Right atrium auricular region (tissue), 2 donors: ENCODE results near the gene ATXN2. TPM values are rescaled to one million over a fixed set of nuclear protein-coding genes. Genes with fewer than 3 reads are reported as not detected.

Experiments
- DNase-seq: peaks from one replicate; pipeline ENCODE4 v3.0.0-alpha.2; 2019; ENCODE audit warnings: low spot score
- H3K27ac ChIP-seq, 2 donors: fragments of 200-600 bp; sonication (generic); 1 replicate in 1 of 2; 2 replicates in 1 of 2; pipeline ENCODE4 v1.5.1; 2016 to 2019
- H3K27me3 ChIP-seq, 2 donors: fragments of 200-600 bp; sonication (generic); one replicate each; pipeline versions ENCODE4 v1.5.1 to v1.6.0; 2017 to 2019
- H3K36me3 ChIP-seq: fragments of 200-600 bp; sonication (generic); one replicate; pipeline ENCODE4 v1.5.1; 2016
- H3K4me1 ChIP-seq, 2 donors: fragments of 200-600 bp; sonication (generic); one replicate each; pipeline versions ENCODE4 v1.5.1 to v1.6.0; 2017 to 2019
- H3K4me3 ChIP-seq, 2 donors: fragments of 200-600 bp; sonication (generic); 1 replicate in 1 of 2; 2 replicates in 1 of 2; pipeline ENCODE4 v1.5.1; 2017 to 2019; ENCODE audit warnings: mild to moderate bottlenecking in 1 of 2, moderate library complexity in 1 of 2
- H3K9me3 ChIP-seq, 2 donors: fragments of 200-600 bp; sonication (generic); one replicate each; pipeline ENCODE4 v1.5.1; 2019
- total RNA-seq, 2 donors: library from RNA; depleted of rRNA; stranded (reverse); fragments of >200 nt; gene quantifications; one replicate each; pipeline ENCODE4 v1.1.0, GENCODE V29; 2016
- TF ChIP-seq, protein P1 (sequence below), 2 donors: fragments of 200-600 bp; sonication (generic); IDR thresholded peaks; one replicate each; pipeline ENCODE4 v1.5.1; 2019; ENCODE audit warnings: antibody characterized with exemption in 2 of 2

The ATXN2 gene, protein sequence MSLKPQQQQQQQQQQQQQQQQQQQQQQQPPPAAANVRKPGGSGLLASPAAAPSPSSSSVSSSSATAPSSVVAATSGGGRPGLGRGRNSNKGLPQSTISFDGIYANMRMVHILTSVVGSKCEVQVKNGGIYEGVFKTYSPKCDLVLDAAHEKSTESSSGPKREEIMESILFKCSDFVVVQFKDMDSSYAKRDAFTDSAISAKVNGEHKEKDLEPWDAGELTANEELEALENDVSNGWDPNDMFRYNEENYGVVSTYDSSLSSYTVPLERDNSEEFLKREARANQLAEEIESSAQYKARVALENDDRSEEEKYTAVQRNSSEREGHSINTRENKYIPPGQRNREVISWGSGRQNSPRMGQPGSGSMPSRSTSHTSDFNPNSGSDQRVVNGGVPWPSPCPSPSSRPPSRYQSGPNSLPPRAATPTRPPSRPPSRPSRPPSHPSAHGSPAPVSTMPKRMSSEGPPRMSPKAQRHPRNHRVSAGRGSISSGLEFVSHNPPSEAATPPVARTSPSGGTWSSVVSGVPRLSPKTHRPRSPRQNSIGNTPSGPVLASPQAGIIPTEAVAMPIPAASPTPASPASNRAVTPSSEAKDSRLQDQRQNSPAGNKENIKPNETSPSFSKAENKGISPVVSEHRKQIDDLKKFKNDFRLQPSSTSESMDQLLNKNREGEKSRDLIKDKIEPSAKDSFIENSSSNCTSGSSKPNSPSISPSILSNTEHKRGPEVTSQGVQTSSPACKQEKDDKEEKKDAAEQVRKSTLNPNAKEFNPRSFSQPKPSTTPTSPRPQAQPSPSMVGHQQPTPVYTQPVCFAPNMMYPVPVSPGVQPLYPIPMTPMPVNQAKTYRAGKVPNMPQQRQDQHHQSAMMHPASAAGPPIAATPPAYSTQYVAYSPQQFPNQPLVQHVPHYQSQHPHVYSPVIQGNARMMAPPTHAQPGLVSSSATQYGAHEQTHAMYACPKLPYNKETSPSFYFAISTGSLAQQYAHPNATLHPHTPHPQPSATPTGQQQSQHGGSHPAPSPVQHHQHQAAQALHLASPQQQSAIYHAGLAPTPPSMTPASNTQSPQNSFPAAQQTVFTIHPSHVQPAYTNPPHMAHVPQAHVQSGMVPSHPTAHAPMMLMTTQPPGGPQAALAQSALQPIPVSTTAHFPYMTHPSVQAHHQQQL
- 10 to 100 TPM; 33.4 to 36.6 TPM for total RNA-seq

DNA sequence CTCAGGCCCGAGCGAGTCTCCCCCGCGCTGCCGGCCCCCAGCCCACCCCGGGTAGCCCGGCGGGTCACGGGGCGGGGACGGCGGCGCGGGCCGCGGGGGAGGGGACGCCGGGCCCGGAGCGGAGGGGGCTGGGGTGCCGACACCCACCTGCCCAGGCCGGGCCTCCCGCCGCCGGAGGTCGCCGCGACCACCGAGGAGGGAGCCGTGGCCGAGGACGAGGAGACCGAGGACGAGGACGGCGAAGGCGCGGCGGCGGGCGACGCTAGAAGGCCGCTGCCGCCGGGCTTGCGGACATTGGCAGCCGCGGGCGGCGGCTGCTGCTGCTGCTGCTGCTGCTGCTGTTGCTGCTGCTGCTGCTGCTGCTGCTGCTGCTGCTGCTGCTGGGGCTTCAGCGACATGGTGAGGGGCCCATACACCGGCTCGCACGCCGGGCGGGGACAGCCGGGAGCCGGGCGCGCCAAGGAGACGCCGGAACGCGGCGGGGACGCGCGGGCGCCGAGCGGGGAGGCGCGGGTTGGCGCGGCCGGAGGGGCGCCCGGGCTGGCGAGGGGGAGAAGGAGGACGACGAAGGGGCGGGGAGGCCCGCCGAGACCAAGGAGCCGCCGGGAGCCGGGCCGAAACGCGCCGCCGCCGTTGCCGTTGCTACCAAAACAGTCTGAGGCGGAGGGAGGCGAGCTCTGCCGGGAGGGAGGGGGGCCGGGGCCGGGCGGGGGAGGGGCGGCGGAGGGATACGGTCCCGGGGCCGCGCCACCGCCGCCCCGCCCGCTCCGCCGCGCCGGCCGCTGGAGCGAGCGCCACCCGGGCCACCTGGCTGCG lies at the start of gene ATXN2:
TSS of gene ATXN2 (minus strand) at position 679 of the 816 bp plus-strand sequence. CDS start at position 398, 281 bp downstream.
- H3K9me3 ChIP-seq: no peaks in the 10 kb centered on the region
- peak within 1 kb of the TSS; percentile 92 to 96 for H3K4me3 ChIP-seq
- no peak for DNase-seq
- peak within 1 kb of the TSS; percentile 93 to 96 for H3K27ac ChIP-seq
- H3K36me3 ChIP-seq: no peaks in the 10 kb centered on the region
- TF ChIP-seq, protein P1, sequence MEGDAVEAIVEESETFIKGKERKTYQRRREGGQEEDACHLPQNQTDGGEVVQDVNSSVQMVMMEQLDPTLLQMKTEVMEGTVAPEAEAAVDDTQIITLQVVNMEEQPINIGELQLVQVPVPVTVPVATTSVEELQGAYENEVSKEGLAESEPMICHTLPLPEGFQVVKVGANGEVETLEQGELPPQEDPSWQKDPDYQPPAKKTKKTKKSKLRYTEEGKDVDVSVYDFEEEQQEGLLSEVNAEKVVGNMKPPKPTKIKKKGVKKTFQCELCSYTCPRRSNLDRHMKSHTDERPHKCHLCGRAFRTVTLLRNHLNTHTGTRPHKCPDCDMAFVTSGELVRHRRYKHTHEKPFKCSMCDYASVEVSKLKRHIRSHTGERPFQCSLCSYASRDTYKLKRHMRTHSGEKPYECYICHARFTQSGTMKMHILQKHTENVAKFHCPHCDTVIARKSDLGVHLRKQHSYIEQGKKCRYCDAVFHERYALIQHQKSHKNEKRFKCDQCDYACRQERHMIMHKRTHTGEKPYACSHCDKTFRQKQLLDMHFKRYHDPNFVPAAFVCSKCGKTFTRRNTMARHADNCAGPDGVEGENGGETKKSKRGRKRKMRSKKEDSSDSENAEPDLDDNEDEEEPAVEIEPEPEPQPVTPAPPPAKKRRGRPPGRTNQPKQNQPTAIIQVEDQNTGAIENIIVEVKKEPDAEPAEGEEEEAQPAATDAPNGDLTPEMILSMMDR (IDR thresholded peaks at IDR 0.05): no peak
- H3K4me1 ChIP-seq: peaks cover 0 to 44% of the 10 kb centered on the region in 2 donors
- H3K27me3 ChIP-seq: no peaks in the 10 kb centered on the region

DNA sequence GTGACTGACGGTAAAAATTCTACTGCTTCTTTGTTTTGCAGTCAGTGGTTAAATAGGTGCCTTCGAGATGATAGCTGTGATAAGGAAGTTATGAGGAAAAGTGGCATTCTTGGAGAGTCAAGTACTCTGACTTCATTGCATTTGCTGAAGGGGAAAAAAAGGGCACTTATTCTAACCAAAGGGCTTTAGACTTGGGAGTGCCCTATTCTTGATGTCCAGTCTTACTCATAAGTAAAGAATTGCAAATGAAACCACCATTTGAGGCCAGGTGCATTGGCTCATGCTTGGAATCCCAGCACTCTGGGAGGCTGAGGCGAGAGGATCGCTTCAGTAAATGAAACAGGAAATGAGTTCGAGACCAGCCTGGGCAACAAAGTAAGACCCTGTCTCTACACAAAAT lies 46.3 kb upstream of the ATXN2 start:
- Histone ChIP-seq H3K4me3 (no peak overlapping the region), H3K4me1 (peaks cover 0 to 6% of the 10 kb centered on the region in 2 donors), H3K27ac (no peak overlapping the region), H3K36me3 (peaks cover 60% of the 10 kb centered on the region), H3K27me3 (no peaks in the 10 kb centered on the region), H3K9me3 (no peaks in the 10 kb centered on the region)
- TF ChIP-seq, protein P1 (IDR thresholded peaks at IDR 0.05): no peak
- no peak for DNase-seq

DNA sequence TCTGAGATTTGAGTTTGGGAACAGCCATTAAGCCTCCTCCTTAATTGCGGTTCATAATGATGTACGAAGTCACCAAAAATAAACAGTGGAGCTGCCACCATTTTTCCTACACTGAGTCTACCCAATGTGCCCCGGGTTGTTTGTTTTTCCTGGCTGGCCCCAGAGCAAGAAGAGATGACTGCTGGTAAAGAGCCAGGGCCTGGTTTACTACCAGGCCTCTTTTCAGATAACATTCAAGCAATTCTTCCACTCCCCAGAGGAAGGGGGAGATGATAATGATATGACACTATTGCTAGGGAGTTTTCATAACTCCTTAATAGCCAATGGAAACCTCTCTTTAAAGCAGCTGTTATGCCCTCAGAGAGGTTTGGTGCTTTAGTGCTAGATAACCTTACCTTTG lies 44.3 kb upstream of the ATXN2 start:
- DNase-seq: no peak
- Histone ChIP-seq H3K36me3 (peaks cover 45% of the 10 kb centered on the region), H3K9me3 (no peaks in the 10 kb centered on the region), H3K4me1 (peaks cover 0 to 6% of the 10 kb centered on the region in 2 donors), H3K27ac (peak overlapping the region; percentile 3 to 13), H3K27me3 (no peaks in the 10 kb centered on the region), H3K4me3 (no peak overlapping the region)
- TF ChIP-seq, protein P1 (IDR thresholded peaks at IDR 0.05): no peak

DNA sequence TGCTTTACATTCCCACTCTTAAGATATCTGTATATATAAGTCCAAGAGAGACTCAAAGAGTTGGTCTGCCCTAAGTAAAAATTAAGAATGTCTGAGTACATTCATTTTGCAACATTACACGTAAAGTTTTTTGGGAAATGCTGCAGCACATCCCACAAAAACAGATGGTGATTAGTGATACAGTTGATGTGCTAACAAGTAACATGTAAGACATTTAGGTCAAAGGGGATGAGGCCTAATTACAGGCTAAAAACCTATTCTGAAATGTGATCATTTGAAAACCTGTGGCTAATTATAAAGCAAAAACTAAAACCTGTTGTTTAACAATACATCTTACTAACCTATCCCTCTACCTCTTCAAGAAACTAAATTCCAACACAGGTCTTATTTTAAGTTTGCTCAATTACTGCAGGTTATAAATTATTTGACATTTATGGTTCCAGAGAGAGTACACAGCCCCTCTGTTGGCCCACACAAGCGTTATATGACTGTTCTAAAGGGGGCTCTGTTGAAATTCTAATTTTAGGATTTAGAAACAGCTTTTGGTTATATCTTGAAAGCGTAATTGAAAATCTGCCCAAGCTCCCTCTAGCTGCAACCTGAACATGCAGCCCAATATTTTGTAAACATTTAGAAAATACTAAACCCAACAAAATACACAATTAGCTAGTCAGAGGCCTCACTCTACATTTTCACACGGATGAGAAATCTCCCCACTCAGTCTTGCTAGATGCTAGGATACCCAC lies 43.7 kb upstream of the ATXN2 start:
- Histone ChIP-seq H3K27me3 (no peaks in the 10 kb centered on the region), H3K27ac (peak overlapping the region; percentile 3 to 13), H3K4me1 (peaks cover 0 to 6% of the 10 kb centered on the region in 2 donors), H3K36me3 (peaks cover 39% of the 10 kb centered on the region), H3K9me3 (no peaks in the 10 kb centered on the region), H3K4me3 (no peak overlapping the region)
- no peak for DNase-seq
- TF ChIP-seq, protein P1 (IDR thresholded peaks at IDR 0.05): peak in 1 of 2 donors; percentile 35
